AG09319 (cell line): ENCODE results near the gene SART1.

ENCODE experiments used
- DNase-seq: peaks from one replicate; pipeline ENCODE4 v3.0.0-alpha.2; 2010; ENCODE audit warnings: low read depth; ENCODE audit errors: extremely low read depth
- TF ChIP-seq, protein P1 (sequence below): IDR thresholded peaks from 2 replicates; pipeline ENCODE4 v1.5.1; 2011; ENCODE audit warnings: low read depth, mild to moderate bottlenecking, inconsistent platforms, low read length, moderate library complexity

Gene SART1

DNA sequence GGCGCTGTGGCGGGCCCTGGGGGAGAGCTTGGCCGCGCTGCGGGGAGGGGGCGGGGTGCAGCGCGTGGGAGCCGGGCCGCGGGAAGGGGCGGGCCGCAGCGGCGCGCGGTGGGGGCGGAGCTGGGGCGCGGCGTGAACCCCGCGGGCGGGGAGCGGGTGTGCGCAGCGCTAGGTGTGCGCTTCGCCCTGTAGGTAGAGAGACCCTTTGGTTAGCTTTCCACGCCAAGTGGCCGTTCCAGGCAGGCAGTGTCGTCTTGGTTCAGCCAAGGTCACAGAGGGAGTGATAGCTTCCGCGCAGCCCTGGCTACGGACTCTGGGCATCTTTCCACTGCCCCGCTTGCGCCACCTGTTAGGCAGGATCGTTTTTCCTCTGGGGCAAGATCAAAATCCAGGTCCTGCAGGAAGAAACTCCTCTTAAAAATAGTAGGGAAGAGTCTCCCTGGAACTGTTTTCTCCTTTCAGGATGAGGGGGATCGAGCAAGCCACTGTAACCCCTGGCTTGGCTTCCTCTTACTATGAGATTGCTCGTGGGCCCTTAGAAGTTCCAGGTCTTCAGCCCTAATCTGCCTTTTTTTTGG, 41.2 kb downstream of the SART1 start:
- DNase-seq: no peak
- TF ChIP-seq, protein P1, sequence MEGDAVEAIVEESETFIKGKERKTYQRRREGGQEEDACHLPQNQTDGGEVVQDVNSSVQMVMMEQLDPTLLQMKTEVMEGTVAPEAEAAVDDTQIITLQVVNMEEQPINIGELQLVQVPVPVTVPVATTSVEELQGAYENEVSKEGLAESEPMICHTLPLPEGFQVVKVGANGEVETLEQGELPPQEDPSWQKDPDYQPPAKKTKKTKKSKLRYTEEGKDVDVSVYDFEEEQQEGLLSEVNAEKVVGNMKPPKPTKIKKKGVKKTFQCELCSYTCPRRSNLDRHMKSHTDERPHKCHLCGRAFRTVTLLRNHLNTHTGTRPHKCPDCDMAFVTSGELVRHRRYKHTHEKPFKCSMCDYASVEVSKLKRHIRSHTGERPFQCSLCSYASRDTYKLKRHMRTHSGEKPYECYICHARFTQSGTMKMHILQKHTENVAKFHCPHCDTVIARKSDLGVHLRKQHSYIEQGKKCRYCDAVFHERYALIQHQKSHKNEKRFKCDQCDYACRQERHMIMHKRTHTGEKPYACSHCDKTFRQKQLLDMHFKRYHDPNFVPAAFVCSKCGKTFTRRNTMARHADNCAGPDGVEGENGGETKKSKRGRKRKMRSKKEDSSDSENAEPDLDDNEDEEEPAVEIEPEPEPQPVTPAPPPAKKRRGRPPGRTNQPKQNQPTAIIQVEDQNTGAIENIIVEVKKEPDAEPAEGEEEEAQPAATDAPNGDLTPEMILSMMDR: peak; percentile 27

DNA sequence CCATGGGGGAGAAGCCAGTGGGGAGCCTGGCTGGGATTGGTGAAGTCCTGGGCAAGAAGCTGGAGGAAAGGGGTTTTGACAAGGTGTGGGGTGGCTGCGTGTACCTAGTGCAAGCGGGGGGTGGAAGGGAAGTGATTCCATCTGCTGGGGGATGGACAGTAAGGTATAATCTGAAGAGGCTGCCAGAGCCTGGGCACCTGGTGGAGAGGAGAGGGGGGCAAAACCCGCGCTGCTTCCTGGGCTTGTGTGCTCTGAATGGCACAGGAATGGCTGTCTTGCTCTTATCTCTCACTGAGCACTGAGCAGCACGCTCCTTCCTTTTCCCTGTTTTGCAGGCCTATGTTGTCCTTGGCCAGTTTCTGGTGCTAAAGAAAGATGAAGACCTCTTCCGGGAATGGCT, 41.8 kb downstream of the SART1 start:
- DNase-seq: no peak
- TF ChIP-seq, protein P1: no peak

DNA sequence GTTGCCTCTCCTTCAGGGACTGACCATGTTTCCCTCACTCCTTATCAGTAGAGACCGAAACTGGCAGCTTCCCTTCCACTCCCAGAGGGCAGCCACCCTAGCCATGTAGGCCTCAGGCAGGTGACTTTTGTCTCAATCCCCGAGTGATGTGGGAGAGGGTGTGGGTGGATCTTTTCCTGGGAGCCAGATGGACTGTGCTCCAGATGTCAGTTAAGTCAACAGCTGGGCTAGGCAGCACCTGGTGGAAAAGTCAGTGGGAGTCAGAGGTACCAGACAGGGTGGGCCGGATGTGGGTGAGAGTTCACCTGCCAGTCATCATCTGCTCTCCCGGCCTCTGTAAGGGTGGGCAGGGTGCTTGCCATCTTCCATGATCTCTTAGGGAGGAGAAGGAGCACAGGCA, 42.7 kb downstream of the SART1 start:
- TF ChIP-seq, protein P1: no peak
- no peak for DNase-seq

DNA sequence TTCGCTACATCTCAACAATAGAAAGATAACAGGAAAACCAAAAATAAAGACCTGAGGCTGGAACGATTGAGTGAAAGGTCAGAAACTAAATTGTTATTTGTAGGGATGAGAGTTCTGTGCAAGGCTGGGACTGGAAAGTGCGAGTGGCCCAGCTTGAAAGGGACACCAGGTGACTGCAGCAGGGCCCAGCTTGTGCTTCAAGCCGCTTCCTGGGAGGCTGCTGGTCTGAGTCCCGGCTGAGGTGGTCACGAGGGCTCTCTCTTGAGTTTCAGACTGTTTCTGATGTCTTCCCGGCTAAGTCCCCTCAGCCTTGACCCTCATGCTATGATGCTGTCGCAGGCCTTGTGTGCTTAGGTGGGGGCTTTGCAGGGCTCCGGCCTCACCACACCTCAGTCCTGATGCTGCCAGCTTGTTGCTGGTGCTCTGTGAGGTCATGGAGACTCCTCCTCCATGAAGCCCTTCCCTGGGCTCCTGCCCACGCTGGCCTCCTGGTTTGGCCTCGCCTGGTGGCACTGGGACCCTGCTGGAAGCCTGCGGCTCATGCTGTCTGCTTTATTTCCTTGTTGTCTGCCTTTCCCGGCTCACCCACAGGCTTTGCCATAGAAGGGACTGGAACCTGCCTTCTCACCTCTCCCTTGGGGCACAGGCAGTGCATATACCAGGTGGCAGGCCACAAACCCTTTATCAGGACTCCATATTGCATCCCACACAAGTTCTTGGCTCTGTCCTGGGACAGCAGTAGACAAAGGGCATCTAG, 44.8 kb downstream of the SART1 start:
- TF ChIP-seq, protein P1: no peak
- DNase-seq: no peak

DNA sequence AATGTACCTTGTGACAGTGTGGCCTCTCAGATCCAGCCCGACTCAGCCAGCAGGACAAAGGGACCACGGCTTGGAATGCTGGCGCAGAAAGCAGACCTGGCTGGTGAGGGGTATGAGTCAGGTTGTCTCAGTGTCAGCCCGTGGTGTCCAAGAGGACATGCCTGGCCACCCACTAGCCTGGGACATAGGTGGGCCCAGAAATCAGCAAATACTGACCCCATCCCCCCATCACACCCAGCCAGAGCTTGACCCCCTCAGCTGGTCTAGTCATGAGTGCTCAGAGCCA, 45.3 kb downstream of the SART1 start:
- TF ChIP-seq, protein P1: no peak
- DNase-seq: no peak

DNA sequence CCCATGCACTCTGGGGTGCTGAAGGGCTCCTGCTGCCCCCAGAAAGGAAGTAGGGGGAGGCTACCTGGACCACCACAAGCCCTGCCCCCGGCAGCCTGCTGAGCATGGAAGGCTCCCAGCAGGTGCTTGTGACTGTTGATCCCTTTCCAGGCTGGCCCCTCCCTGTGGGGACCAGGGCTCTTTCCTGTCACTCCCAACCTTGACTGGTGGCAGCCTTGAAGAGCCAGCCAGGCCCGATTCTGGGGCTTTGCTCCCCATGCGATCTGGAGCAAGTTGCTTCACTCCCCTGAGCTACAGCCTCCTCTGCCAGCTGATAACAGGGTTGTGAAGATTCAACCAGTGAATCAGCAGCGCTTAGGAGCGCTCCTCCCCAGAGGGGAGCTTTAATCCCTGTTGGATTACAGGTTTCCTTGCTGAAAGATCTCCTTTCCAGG, 45.7 kb downstream of the SART1 start:
- TF ChIP-seq, protein P1: no peak
- no peak for DNase-seq

DNA sequence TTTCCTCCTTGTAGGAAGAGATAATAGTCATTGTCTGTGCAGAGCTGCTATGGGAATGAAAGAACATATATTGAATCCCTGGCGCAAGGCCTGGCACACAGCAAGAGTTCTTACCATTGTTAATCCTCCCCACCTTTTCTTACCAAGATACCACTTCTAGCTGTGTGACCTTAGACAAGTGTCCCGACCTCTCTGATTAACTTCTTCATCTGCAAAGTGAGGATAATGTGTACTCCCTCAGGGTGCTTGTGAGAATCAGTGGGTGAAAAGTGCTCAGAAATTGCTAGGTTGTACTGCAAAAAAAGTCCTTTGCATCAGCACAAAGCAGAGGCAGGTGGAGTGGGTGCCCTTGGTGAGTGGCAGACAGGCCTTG, 46.5 kb downstream of the SART1 start:
- no peak for DNase-seq
- TF ChIP-seq, protein P1: no peak
